ENCODE results near the gene CH25H. TPM values are rescaled to one million over a fixed set of nuclear protein-coding genes. Genes with fewer than 3 reads are reported as not detected.
"Not testable (repeated sequence)": the region's sequence is repeated elsewhere in the genome, so short reads cannot be mapped to it uniquely, and the experiment has no call there.

Gene CH25H
- total and polyA plus RNA-seq, 10 of the 15 experiments (the other 5 are each of a cell fraction or from before 2014, with no cell fraction given), result not detected

GRCh38 chr10:89248990-89249389, 41.9 kb upstream of the CH25H start:
- H2AFZ ChIP-seq (ENCODE audit: control insufficient read depth, low read depth, low read length), result peak overlapping the region; percentile 19
- ChIA-PET SMC1A (ENCODE audit: uncharacterized antibody, unreplicated experiment) (interaction anchor here (0.7 to 3.8 kb wide), 10 partner anchors 11 to 323 kb away, joined by 3 to 25 read pairs (median 4); partner anchors contain the start of gene IFIT3), CTCF (interaction anchor here (0.7 to 1.9 kb wide), 10 partner anchors 9 to 262 kb away, joined by 3 to 8 read pairs (median 3); no protein-coding TSS in a partner anchor), RAD21 (ENCODE audit: unreplicated experiment) (interaction anchor here (0.6 to 4.1 kb wide), 4 partner anchors 9 to 316 kb away, joined by 3 to 30 read pairs (median 3); no protein-coding TSS in a partner anchor), POLR2A (interaction anchor here (0.7 to 1.3 kb wide), 5 partner anchors 9 to 416 kb away, joined by 3 to 6 read pairs (median 3); partner anchors contain the start of gene FAS)
- FAIRE-seq, result no peak
- 0 out of 2 replicates have a peak overlapping the region, but pooled peaks have one; percentile 10 for H3K4me3 ChIP-seq
- peak overlapping the region; percentile 21; the same call in 1 of the 2 replicates for H3K4me2 ChIP-seq (ENCODE audit: control insufficient read depth, insufficient read depth)
- no peak overlapping the region for H3K9ac ChIP-seq (ENCODE audit: control insufficient read depth, insufficient read depth, low read length)
- peaks cover 5% of the 10 kb centered on the region for H3K9me3 ChIP-seq (replicated peaks; ENCODE audit: control insufficient read depth, insufficient read depth, low read length)
- H3K4me1 ChIP-seq (ENCODE audit: control insufficient read depth, insufficient read depth, low read length), result peaks cover 23% of the 10 kb centered on the region
- TF ChIP-seq RUNX3 (IDR thresholded peaks at IDR 0.05; ENCODE audit: low read length), result peak; percentile 58
- TF ChIP-seq ZBED1 (IDR thresholded peaks at IDR 0.05; ENCODE audit: borderline replicate concordance), result no peak
- TF ChIP-seq HSF1 (IDR thresholded peaks at IDR 0.05; ENCODE audit: low read depth, low read length), result no peak
- TF ChIP-seq JUNB (IDR thresholded peaks at IDR 0.05), result peak; percentile 50
- no TSS peak for BruUV-seq (replicated peaks)
- H3K27ac ChIP-seq (ENCODE audit: control insufficient read depth, insufficient read depth), result no peak overlapping the region
- no peaks in the 10 kb centered on the region for H4K20me1 ChIP-seq (ENCODE audit: control insufficient read depth, insufficient read depth)
- H3K27me3 ChIP-seq (replicated peaks in 1 of 2; ENCODE audit: control insufficient read depth in 2 of 2, insufficient read depth in 2 of 2, low read length in 1 of 2), result no peaks in the 10 kb centered on the region
- 2% methylated on average over 3 of the region's 3 CpGs for WGBS (ENCODE audit: insufficient coverage, insufficient replicate concordance, low lambda C conversion rate, missing lambda C conversion rate)
- ATAC-seq, result no peak
- H3K79me2 ChIP-seq (ENCODE audit: control insufficient read depth, insufficient read depth, low read length), result peaks cover 10% of the 10 kb centered on the region
- in situ Hi-C loops (cut with MboI) (no loop called here), intact Hi-C loops (cut with micrococcal nuclease; ENCODE audit: unreplicated experiment) (no loop called here)
- no peaks in the 10 kb centered on the region for H3K36me3 ChIP-seq (ENCODE audit: control insufficient read depth in 2 of 2, insufficient read depth in 2 of 2, low read length in 1 of 2)
- DNase-seq (ENCODE audit: low read depth, low spot score), result no peak

- 100% methylated on average over 2 of the region's 2 CpGs for WGBS (ENCODE audit: insufficient coverage, insufficient replicate concordance, low lambda C conversion rate, missing lambda C conversion rate)
- POLR2A ChIA-PET, result not testable (repeated sequence)
- RAD21 ChIA-PET (ENCODE audit: unreplicated experiment), result interaction anchor here (0.7 to 1.4 kb wide), 2 partner anchors 219 to 260 kb away, joined by 3 to 4 read pairs; no protein-coding TSS in a partner anchor
Measured at GRCh38 chr10:89247623-89248022, 40.5 kb upstream of the CH25H start.

More at GRCh38 chr10:89247623-89248022, 40.5 kb upstream of the CH25H start:
- H3K27me3 ChIP-seq (replicated peaks in 1 of 2; ENCODE audit: control insufficient read depth in 2 of 2, insufficient read depth in 2 of 2, low read length in 1 of 2); H3K27ac ChIP-seq (ENCODE audit: control insufficient read depth, insufficient read depth); H3K36me3 ChIP-seq (ENCODE audit: control insufficient read depth in 2 of 2, insufficient read depth in 2 of 2, low read length in 1 of 2); intact Hi-C loops (cut with micrococcal nuclease; ENCODE audit: unreplicated experiment); H4K20me1 ChIP-seq (ENCODE audit: control insufficient read depth, insufficient read depth); H3K4me3 ChIP-seq; H2AFZ ChIP-seq (ENCODE audit: control insufficient read depth, low read depth, low read length); FAIRE-seq; in situ Hi-C loops (cut with MboI); H3K79me2 ChIP-seq (ENCODE audit: control insufficient read depth, insufficient read depth, low read length); ATAC-seq; H3K9ac ChIP-seq (ENCODE audit: control insufficient read depth, insufficient read depth, low read length); DNase-seq (ENCODE audit: low read depth, low spot score); BruUV-seq (replicated peaks); H3K4me2 ChIP-seq (ENCODE audit: control insufficient read depth, insufficient read depth); H3K9me3 ChIP-seq (replicated peaks; ENCODE audit: control insufficient read depth, insufficient read depth, low read length): not testable (repeated sequence)
- ChIA-PET SMC1A (ENCODE audit: uncharacterized antibody, unreplicated experiment) (interaction anchor here (0.6 to 2.4 kb wide), 4 partner anchors 33 to 315 kb away, joined by 3 to 11 read pairs (median 4); no protein-coding TSS in a partner anchor), CTCF (interaction anchor here (1.6 to 2.1 kb wide), 2 partner anchors 30 to 122 kb away, joined by 7 to 25 read pairs; no protein-coding TSS in a partner anchor)
- H3K4me1 ChIP-seq (ENCODE audit: control insufficient read depth, insufficient read depth, low read length), result peaks cover 31% of the 10 kb centered on the region
